CD4-positive, alpha-beta T cell treated with Interleukin-1 beta for 1 hour (primary cell): ENCODE data around the gene SIVA1.

Experiments used
- DNase-seq, 2 donors: peaks; one replicate each; pipeline ENCODE4 v3.0.0-alpha.2; 2020 to 2022

The SIVA1 gene

GRCh38 chr14:104752735-104753527 is at the start of gene SIVA1:
Gene SIVA1, plus strand, starts transcription at chr14:104753147. Its CDS starts 55 bp downstream, at chr14:104753202.
- DNase-seq, result peak; percentile 99 to 100

GRCh38 chr14:104703269-104703668 is 49.7 kb upstream of the SIVA1 start:
- no peak for DNase-seq

GRCh38 chr14:104704252-104704651 is 48.7 kb upstream of the SIVA1 start:
- DNase-seq, result no peak

GRCh38 chr14:104705340-104706047 is 47.5 kb upstream of the SIVA1 start:
- no peak for DNase-seq

- DNase-seq, result no peak
These were observed 46.0 kb upstream of the SIVA1 start for GRCh38 chr14:104706733-104707607.

GRCh38 chr14:104707608-104708595 is 45.0 kb upstream of the SIVA1 start:
- no peak for DNase-seq

GRCh38 chr14:104708606-104709268 is 44.2 kb upstream of the SIVA1 start:
- DNase-seq, result peak; percentile 74 to 75

- no peak for DNase-seq
These were observed 43.4 kb upstream of the SIVA1 start for GRCh38 chr14:104709387-104710039.

GRCh38 chr14:104710071-104710735 is 42.7 kb upstream of the SIVA1 start:
- DNase-seq, result no peak

GRCh38 chr14:104712881-104713734 is 39.8 kb upstream of the SIVA1 start:
- no peak for DNase-seq

- no peak for DNase-seq
These were observed 38.9 kb upstream of the SIVA1 start for GRCh38 chr14:104714066-104714465.

GRCh38 chr14:104714681-104715080 is 38.3 kb upstream of the SIVA1 start:
- no peak for DNase-seq

GRCh38 chr14:104715416-104715815 is 37.5 kb upstream of the SIVA1 start:
- no peak for DNase-seq

GRCh38 chr14:104715871-104716270 is 37.1 kb upstream of the SIVA1 start:
- DNase-seq, result no peak

GRCh38 chr14:104717137-104717536 is 35.8 kb upstream of the SIVA1 start:
- DNase-seq, result no peak

GRCh38 chr14:104717646-104718045 is 35.3 kb upstream of the SIVA1 start:
- no peak for DNase-seq

- DNase-seq, result no peak
These were observed 34.8 kb upstream of the SIVA1 start for GRCh38 chr14:104718147-104718546.

- no peak for DNase-seq
These were observed 34.1 kb upstream of the SIVA1 start for GRCh38 chr14:104718871-104719270.

GRCh38 chr14:104719343-104719742 is 33.6 kb upstream of the SIVA1 start:
- DNase-seq, result no peak
